Measurements from ENCODE around the gene RAD50.
A peak's percentile ranks its signal among the peaks of the same experiment; 100 is the strongest.

Gene RAD50

DNA sequence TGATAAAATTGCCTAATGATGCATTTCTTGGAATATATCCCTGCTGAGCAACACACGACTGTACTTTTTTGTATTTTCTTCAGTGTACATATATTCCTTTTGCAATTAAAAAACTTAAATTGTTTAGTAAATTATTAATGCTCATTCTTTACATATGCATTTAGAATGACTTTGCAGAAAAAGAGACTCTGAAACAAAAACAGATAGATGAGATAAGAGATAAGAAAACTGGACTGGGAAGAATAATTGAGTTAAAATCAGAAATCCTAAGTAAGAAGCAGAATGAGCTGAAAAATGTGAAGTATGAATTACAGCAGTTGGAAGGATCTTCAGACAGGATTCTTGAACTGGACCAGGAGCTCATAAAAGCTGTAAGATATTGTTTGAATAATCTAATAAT lies 32.7 kb downstream of the RAD50 start:
- no peak for ATAC-seq
- TF ChIP-seq ISL1 (CRISPR knock-in tag; IDR thresholded peaks at IDR 0.05) (0 out of 2 replicates have a peak, but pooled peaks have one; percentile 13), TCF4 (CRISPR knock-in tag; IDR thresholded peaks at IDR 0.05; ENCODE audit: borderline replicate concordance) (no peak)

- TF ChIP-seq GLIS3 (CRISPR knock-in tag; IDR thresholded peaks at IDR 0.05) (no peak), TCF4 (CRISPR knock-in tag; IDR thresholded peaks at IDR 0.05; ENCODE audit: borderline replicate concordance) (no peak), PATZ1 (CRISPR knock-in tag; IDR thresholded peaks at IDR 0.05; ENCODE audit: borderline replicate concordance) (no peak), OSR1 (CRISPR knock-in tag; IDR thresholded peaks at IDR 0.05) (no peak), SNAI2 (CRISPR knock-in tag; IDR thresholded peaks at IDR 0.05) (no peak), ZNF70 (CRISPR knock-in tag; IDR thresholded peaks at IDR 0.05) (no peak), PPARA (CRISPR knock-in tag; IDR thresholded peaks at IDR 0.05; ENCODE audit: borderline replicate concordance) (no peak), ISL1 (CRISPR knock-in tag; IDR thresholded peaks at IDR 0.05) (no peak), ESRRG (CRISPR knock-in tag; IDR thresholded peaks at IDR 0.05) (no peak), ZFP30 (CRISPR knock-in tag; IDR thresholded peaks at IDR 0.05) (no peak), TOX (CRISPR knock-in tag; IDR thresholded peaks at IDR 0.05; ENCODE audit: borderline replicate concordance) (no peak), ARNTL (CRISPR knock-in tag; IDR thresholded peaks at IDR 0.05; ENCODE audit: borderline replicate concordance, low read depth) (no peak)
- TF ChIP-seq, protein P1, sequence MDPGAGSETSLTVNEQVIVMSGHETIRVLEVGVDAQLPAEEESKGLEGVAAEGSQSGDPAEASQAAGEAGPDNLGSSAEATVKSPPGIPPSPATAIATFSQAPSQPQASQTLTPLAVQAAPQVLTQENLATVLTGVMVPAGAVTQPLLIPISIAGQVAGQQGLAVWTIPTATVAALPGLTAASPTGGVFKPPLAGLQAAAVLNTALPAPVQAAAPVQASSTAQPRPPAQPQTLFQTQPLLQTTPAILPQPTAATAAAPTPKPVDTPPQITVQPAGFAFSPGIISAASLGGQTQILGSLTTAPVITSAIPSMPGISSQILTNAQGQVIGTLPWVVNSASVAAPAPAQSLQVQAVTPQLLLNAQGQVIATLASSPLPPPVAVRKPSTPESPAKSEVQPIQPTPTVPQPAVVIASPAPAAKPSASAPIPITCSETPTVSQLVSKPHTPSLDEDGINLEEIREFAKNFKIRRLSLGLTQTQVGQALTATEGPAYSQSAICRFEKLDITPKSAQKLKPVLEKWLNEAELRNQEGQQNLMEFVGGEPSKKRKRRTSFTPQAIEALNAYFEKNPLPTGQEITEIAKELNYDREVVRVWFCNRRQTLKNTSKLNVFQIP (CRISPR knock-in tag; IDR thresholded peaks at IDR 0.05; ENCODE audit: borderline replicate concordance, low read depth): no peak
- ATAC-seq: no peak
Measured at GRCh38 chr5:132591145-132591544, 34.4 kb downstream of the RAD50 start.

DNA sequence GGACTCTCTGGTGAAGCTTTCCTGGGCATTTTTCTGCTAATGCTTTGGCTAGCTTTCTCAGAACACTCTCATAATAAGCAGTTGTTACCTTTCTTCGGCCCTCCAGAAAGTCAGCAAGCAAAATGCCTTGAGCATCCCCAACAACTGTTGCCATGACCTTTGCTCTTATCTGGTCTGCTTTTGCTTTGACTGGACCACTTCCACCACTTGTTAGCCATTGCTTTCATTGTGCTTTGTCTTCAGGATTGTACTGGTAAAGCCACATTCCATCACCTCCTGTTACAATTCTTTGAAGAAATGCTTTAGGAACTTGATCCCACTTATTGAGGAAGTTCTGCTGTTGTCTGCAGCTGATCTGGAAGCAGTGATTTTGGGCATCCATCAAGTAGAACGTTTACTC lies 35.7 kb downstream of the RAD50 start:
- ATAC-seq: no peak
- TF ChIP-seq, protein P1 (CRISPR knock-in tag; IDR thresholded peaks at IDR 0.05; ENCODE audit: borderline replicate concordance, low read depth): no peak

- ATAC-seq: no peak
- no peak for TF ChIP-seq SNAI2 (CRISPR knock-in tag; IDR thresholded peaks at IDR 0.05)
- no peak for TF ChIP-seq ISL1 (CRISPR knock-in tag; IDR thresholded peaks at IDR 0.05)
- no peak for TF ChIP-seq BACH2 (CRISPR knock-in tag; IDR thresholded peaks at IDR 0.05; ENCODE audit: borderline replicate concordance)
- no peak for TF ChIP-seq ZFP3 (CRISPR knock-in tag; IDR thresholded peaks at IDR 0.05)
- TF ChIP-seq GLIS3 (CRISPR knock-in tag; IDR thresholded peaks at IDR 0.05): no peak
Measured at GRCh38 chr5:132594170-132594569, 37.4 kb downstream of the RAD50 start.

GRCh38 chr5:132595624-132596023 lies 38.8 kb downstream of the RAD50 start:
- TF ChIP-seq BACH2 (CRISPR knock-in tag; IDR thresholded peaks at IDR 0.05; ENCODE audit: borderline replicate concordance) (no peak), ISL1 (CRISPR knock-in tag; IDR thresholded peaks at IDR 0.05) (peak; percentile 46), TCF4 (CRISPR knock-in tag; IDR thresholded peaks at IDR 0.05; ENCODE audit: borderline replicate concordance) (peak; percentile 24; the same call in 1 of the 2 replicates), ZNF70 (CRISPR knock-in tag; IDR thresholded peaks at IDR 0.05) (no peak)
- no peak for ATAC-seq

GRCh38 chr5:132601071-132601728 lies 44.4 kb downstream of the RAD50 start:
- no peak for ATAC-seq
- no peak for TF ChIP-seq BACH2 (CRISPR knock-in tag; IDR thresholded peaks at IDR 0.05; ENCODE audit: borderline replicate concordance)
- no peak for TF ChIP-seq ARNTL (CRISPR knock-in tag; IDR thresholded peaks at IDR 0.05; ENCODE audit: borderline replicate concordance, low read depth)
- no peak for TF ChIP-seq OSR1 (CRISPR knock-in tag; IDR thresholded peaks at IDR 0.05)
- no peak for TF ChIP-seq ZNF8 (CRISPR knock-in tag; IDR thresholded peaks at IDR 0.05)
- no peak for TF ChIP-seq SNAI2 (CRISPR knock-in tag; IDR thresholded peaks at IDR 0.05)
- TF ChIP-seq, protein P2, sequence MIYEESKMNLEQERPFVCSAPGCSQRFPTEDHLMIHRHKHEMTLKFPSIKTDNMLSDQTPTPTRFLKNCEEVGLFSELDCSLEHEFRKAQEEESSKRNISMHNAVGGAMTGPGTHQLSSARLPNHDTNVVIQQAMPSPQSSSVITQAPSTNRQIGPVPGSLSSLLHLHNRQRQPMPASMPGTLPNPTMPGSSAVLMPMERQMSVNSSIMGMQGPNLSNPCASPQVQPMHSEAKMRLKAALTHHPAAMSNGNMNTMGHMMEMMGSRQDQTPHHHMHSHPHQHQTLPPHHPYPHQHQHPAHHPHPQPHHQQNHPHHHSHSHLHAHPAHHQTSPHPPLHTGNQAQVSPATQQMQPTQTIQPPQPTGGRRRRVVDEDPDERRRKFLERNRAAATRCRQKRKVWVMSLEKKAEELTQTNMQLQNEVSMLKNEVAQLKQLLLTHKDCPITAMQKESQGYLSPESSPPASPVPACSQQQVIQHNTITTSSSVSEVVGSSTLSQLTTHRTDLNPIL (CRISPR knock-in tag; IDR thresholded peaks at IDR 0.05; ENCODE audit: low read depth): no peak
- no peak for TF ChIP-seq CSRNP3 (CRISPR knock-in tag; IDR thresholded peaks at IDR 0.05)
- no peak for TF ChIP-seq CSDC2 (CRISPR knock-in tag; IDR thresholded peaks at IDR 0.05)
- no peak for TF ChIP-seq TCF4 (CRISPR knock-in tag; IDR thresholded peaks at IDR 0.05; ENCODE audit: borderline replicate concordance)
- TF ChIP-seq, protein P1 (CRISPR knock-in tag; IDR thresholded peaks at IDR 0.05; ENCODE audit: borderline replicate concordance, low read depth): no peak
- no peak for TF ChIP-seq PATZ1 (CRISPR knock-in tag; IDR thresholded peaks at IDR 0.05; ENCODE audit: borderline replicate concordance)

Data from SK-N-SH treated with all-trans-retinoic acid at 6 μM for 48 hours (cell line).